Activated CD8-positive, alpha-beta memory T cell treated with anti-CD3 and anti-CD28 coated beads for 24 hours (primary cell): ENCODE measurements around the gene MORN1.

Experiments used
- DNase-seq: peaks from one replicate; pipeline ENCODE4 v3.0.0-alpha.2; 2020

Gene MORN1

GRCh38 chr1:2372551-2373490, 18.5 kb downstream of the MORN1 start:
- DNase-seq = no peak

GRCh38 chr1:2368053-2368744, 23.2 kb downstream of the MORN1 start:
- DNase-seq = no peak

GRCh38 chr1:2363847-2364513, 27.4 kb downstream of the MORN1 start:
- no peak for DNase-seq

GRCh38 chr1:2360588-2361364, 30.6 kb downstream of the MORN1 start:
- no peak for DNase-seq

- no peak for DNase-seq
Measured at GRCh38 chr1:2358651-2359640, 32.4 kb downstream of the MORN1 start.

- no peak for DNase-seq
Measured at GRCh38 chr1:2358072-2358471, 33.3 kb downstream of the MORN1 start.

- no peak for DNase-seq
Measured at GRCh38 chr1:2356911-2357845, 34.2 kb downstream of the MORN1 start.

- DNase-seq = no peak
Measured at GRCh38 chr1:2356401-2356800, 35.0 kb downstream of the MORN1 start.

GRCh38 chr1:2355373-2356261, 35.7 kb downstream of the MORN1 start:
- DNase-seq = no peak

- no peak for DNase-seq
Measured at GRCh38 chr1:2354511-2355372, 36.6 kb downstream of the MORN1 start.

- DNase-seq = no peak
Measured at GRCh38 chr1:2353551-2354438, 37.6 kb downstream of the MORN1 start.

- DNase-seq = no peak
Measured at GRCh38 chr1:2352897-2353550, 38.3 kb downstream of the MORN1 start.

GRCh38 chr1:2352341-2352896, 38.9 kb downstream of the MORN1 start:
- no peak for DNase-seq

- no peak for DNase-seq
Measured at GRCh38 chr1:2351723-2352122, 39.6 kb downstream of the MORN1 start.

GRCh38 chr1:2350911-2351655, 40.3 kb downstream of the MORN1 start:
- DNase-seq = no peak

- DNase-seq = no peak
Measured at GRCh38 chr1:2350501-2350900, 40.9 kb downstream of the MORN1 start.
